SK-MEL-5 (cell line): ENCODE measurements around the gene NOX5. TPM values are rescaled to one million over a fixed set of nuclear protein-coding genes. Genes with fewer than 3 reads are reported as not detected.

Source experiments
- DNase-seq: peaks from one replicate; pipeline ENCODE4 v3.0.0-alpha.2; 2016; ENCODE audit warnings: low read depth, low spot score
- in situ Hi-C: cut with HindIII; loops from 2 replicates; pipeline ENCODE4 v1.10.0; 2016; ENCODE audit warnings: low sequenced_read_pairs, high pct_unique_total_duplicates, low pct_unique_long_range_greater_than_20kb
- total RNA-seq: library from RNA; depleted of rRNA; stranded (reverse); fragments of >200 nt; shearing (Covaris generic); gene quantifications from 2 replicates; pipeline ENCODE4 v1.2.3, GENCODE V29; 2014; rRNA removed

NOX5 gene
- total RNA-seq, 1 experiment from 2014 or later = 4.0 TPM

GRCh38 chr15:69099941-69100340 lies 85.4 kb downstream of the NOX5 start:
- in situ Hi-C loops = no loop called here
- DNase-seq = no peak

GRCh38 chr15:69100821-69101220 lies 86.3 kb downstream of the NOX5 start:
- no peak for DNase-seq
- in situ Hi-C loops = no loop called here

- in situ Hi-C loops = no loop called here
- no peak for DNase-seq
These were observed 89.7 kb downstream of the NOX5 start for GRCh38 chr15:69104050-69104750.

DNA sequence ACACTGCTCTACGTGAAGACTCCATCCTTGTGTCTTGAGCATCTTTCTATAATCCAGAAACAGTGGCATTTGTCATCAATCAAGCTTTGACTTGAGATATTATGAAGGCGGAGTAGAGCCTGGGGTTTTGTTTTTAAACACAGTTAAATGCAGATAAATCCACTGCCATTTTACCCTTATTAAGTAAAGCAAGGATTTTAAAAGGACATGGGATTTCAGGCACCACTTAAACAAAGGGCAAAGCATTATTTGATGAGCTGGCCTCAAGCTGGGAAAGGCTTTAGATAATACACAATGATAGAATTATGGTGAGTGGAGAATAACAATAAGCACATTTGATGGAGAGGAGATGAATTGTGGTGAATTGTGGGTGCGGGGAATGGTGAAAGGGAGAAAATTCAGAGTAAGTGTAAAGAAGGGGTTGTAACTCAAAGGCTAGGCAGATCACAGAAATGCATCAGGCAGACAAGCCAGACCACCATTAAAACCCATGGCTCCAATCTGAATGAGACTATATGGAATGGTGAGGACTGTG lies 91.0 kb downstream of the NOX5 start:
- in situ Hi-C loops = no loop called here

GRCh38 chr15:69107025-69107620 lies 92.6 kb downstream of the NOX5 start:
- in situ Hi-C loops = no loop called here
- DNase-seq = no peak

More for the DNA sequence above, 91.0 kb downstream of the NOX5 start:
- no peak for DNase-seq

Other genes starting within 250 kb of the NOX5 start
- gene ANP32A, start 193.8 kb upstream of the NOX5 start, total RNA-seq = 60.4 and 76.0 TPM in 2 replicates
- gene SPESP1, start 84.2 kb upstream of the NOX5 start, total RNA-seq = 148 and 159 TPM in 2 replicates
- gene GLCE, start 145.9 kb downstream of the NOX5 start, total RNA-seq = 41.9 and 43.3 TPM in 2 replicates